ENCODE results near the gene IQCH.

The IQCH gene

GRCh38 chr15:67259379-67259778, 4.8 kb downstream of the IQCH start:
- no peak for TF ChIP-seq CTCF (IDR thresholded peaks at IDR 0.05; ENCODE audit: insufficient read depth, low read length, poor library complexity, severe bottlenecking)
- Histone ChIP-seq H3K4me3 (replicated peaks; ENCODE audit: low read depth, low read length) (no peak overlapping the region), H3K27me3 (replicated peaks; ENCODE audit: control insufficient read depth, insufficient read depth, low read length) (no peaks in the 10 kb centered on the region; the same call in 1 of the 2 replicates), H3K36me3 (ENCODE audit: control insufficient read depth, insufficient read depth, low read length) (no peaks in the 10 kb centered on the region)
- no peak for DNase-seq (ENCODE audit: extremely low read depth, insufficient read length)

GRCh38 chr15:67259806-67260205, 5.2 kb downstream of the IQCH start:
- Histone ChIP-seq H3K36me3 (ENCODE audit: control insufficient read depth, insufficient read depth, low read length) (no peaks in the 10 kb centered on the region), H3K4me3 (replicated peaks; ENCODE audit: low read depth, low read length) (no peak overlapping the region), H3K27me3 (replicated peaks; ENCODE audit: control insufficient read depth, insufficient read depth, low read length) (no peaks in the 10 kb centered on the region; the same call in 1 of the 2 replicates)
- no peak for TF ChIP-seq CTCF (IDR thresholded peaks at IDR 0.05; ENCODE audit: insufficient read depth, low read length, poor library complexity, severe bottlenecking)
- no peak for DNase-seq (ENCODE audit: extremely low read depth, insufficient read length)

GRCh38 chr15:67266870-67267269, 12.3 kb downstream of the IQCH start:
- Histone ChIP-seq H3K4me3 (replicated peaks; ENCODE audit: low read depth, low read length) (no peak overlapping the region), H3K36me3 (ENCODE audit: control insufficient read depth, insufficient read depth, low read length) (no peaks in the 10 kb centered on the region), H3K27me3 (replicated peaks; ENCODE audit: control insufficient read depth, insufficient read depth, low read length) (no peaks in the 10 kb centered on the region)
- no peak for DNase-seq (ENCODE audit: extremely low read depth, insufficient read length)
- TF ChIP-seq CTCF (IDR thresholded peaks at IDR 0.05; ENCODE audit: insufficient read depth, low read length, poor library complexity, severe bottlenecking) = no peak

GRCh38 chr15:67267440-67267839, 12.9 kb downstream of the IQCH start:
- Histone ChIP-seq H3K4me3 (replicated peaks; ENCODE audit: low read depth, low read length) (no peak overlapping the region), H3K36me3 (ENCODE audit: control insufficient read depth, insufficient read depth, low read length) (no peaks in the 10 kb centered on the region), H3K27me3 (replicated peaks; ENCODE audit: control insufficient read depth, insufficient read depth, low read length) (no peaks in the 10 kb centered on the region)
- DNase-seq (ENCODE audit: extremely low read depth, insufficient read length) = no peak
- no peak for TF ChIP-seq CTCF (IDR thresholded peaks at IDR 0.05; ENCODE audit: insufficient read depth, low read length, poor library complexity, severe bottlenecking)

GRCh38 chr15:67267951-67268941, 13.7 kb downstream of the IQCH start:
- TF ChIP-seq CTCF (IDR thresholded peaks at IDR 0.05; ENCODE audit: insufficient read depth, low read length, poor library complexity, severe bottlenecking) = no peak
- no peak overlapping the region for H3K4me3 ChIP-seq (replicated peaks; ENCODE audit: low read depth, low read length)
- no peaks in the 10 kb centered on the region for H3K27me3 ChIP-seq (replicated peaks; ENCODE audit: control insufficient read depth, insufficient read depth, low read length)
- no peak for DNase-seq (ENCODE audit: extremely low read depth, insufficient read length)
- H3K36me3 ChIP-seq (ENCODE audit: control insufficient read depth, insufficient read depth, low read length) = no peaks in the 10 kb centered on the region
